GM12873 (cell line): ENCODE results near the gene SEH1L.

Experiments
- TF ChIP-seq, protein P1 (sequence below): IDR thresholded peaks from 2 replicates; pipeline ENCODE4 v1.5.1; 2012; ENCODE audit warnings: low read depth, mild to moderate bottlenecking, moderate library complexity, low read length, control low read depth; ENCODE audit not compliant: insufficient read depth; ENCODE audit errors: missing control alignments

Gene SEH1L

DNA sequence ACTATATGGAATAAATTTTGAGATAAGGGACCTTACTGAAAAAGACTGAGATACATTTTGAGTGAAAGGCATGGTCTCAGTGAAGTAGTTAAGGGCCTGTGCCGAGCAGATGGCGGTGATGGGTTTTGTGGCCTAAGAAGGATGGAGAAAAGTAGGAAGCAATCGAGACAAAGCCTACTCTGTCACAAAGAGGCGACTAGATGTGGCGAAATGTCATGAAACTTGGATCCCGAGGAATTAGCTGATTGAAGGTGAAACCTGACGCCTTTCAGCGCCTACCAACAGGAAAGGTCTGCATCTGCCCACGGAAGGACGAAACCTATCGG, 42.8 kb downstream of the SEH1L start:
- TF ChIP-seq, protein P1, sequence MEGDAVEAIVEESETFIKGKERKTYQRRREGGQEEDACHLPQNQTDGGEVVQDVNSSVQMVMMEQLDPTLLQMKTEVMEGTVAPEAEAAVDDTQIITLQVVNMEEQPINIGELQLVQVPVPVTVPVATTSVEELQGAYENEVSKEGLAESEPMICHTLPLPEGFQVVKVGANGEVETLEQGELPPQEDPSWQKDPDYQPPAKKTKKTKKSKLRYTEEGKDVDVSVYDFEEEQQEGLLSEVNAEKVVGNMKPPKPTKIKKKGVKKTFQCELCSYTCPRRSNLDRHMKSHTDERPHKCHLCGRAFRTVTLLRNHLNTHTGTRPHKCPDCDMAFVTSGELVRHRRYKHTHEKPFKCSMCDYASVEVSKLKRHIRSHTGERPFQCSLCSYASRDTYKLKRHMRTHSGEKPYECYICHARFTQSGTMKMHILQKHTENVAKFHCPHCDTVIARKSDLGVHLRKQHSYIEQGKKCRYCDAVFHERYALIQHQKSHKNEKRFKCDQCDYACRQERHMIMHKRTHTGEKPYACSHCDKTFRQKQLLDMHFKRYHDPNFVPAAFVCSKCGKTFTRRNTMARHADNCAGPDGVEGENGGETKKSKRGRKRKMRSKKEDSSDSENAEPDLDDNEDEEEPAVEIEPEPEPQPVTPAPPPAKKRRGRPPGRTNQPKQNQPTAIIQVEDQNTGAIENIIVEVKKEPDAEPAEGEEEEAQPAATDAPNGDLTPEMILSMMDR = no peak

DNA sequence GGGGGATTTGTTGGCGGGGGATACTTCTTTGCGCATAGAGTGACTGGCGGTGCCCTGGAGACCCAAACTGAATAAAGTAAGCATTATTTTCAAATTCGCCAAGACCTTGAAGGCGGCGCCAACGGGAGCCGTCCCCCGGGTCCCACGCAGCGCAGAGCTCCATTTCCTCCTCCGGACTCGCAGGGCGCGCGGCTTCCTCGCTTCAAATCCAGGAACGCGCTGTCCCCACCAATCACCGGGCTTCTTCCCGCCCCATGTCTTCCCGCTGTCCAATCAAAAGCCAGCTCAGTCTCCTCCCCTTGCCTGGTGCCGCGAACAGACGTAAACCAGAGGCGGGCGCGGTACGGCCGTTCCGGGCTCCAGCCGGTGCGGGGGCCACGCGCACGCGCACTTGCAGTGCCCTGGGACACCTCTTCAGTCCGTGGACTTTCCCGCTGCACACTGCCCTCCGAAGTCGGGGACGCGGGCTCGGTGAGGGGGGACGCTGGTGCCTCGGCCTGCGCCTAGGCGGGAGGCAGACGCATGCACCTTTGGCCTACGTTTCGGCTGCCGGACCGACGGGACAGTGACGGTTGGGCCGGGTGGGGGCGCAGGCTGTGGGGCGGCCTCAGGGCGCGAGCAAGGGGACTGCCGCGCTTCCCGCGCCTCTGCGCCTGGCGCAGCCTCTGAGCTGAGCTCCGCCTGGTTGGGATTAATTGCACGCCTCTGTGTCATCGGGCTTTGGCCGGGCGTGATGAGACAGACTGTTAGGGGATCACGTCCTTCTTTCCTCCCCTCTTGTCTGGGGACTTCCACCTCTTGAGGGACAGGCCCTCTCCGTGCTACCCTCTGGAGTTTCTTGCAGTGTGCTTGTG, 43.4 kb downstream of the SEH1L start, which contains the start of gene CEP192:
TSS of gene CEP192 (plus strand) at position 396 of the 854 bp plus-strand sequence. CDS start 8,063 bp downstream, outside the sequence.
- TF ChIP-seq, protein P1 = no peak

DNA sequence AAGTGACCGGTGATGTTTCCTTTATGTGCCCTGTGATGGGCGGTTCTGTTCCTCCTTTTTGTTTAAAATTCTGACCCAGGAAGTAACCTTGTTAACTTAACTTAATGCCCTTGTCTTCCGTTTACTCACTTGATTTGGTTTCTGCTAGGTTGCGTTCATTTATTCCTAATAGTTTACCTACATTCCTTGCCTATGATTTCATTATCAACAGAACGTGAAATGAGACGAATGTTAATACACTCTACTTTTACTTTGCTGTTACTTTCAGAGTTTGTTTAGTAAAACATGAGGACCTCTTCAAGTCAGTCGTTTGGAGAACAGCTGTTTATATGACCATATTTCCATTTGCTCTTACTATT, 44.0 kb downstream of the SEH1L start:
- TF ChIP-seq, protein P1 = no peak

DNA sequence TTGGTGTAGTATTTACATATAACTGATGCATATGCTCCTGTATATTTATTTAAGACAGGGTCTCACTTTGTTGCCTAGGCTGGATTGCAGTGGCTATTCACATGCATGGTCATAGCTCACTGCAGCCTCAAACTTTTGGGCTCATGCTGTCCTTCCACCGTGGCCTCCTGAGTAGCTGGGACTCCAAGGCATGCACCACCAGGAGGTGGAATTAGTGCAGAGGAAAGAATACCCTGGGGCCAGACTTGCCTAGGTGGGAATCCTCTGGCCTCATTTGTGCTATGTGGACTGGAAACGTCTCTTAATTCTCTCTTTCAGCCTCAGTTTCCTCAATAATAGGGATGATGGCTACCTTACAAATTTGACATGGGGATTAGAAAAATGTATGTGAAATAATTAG, 45.6 kb downstream of the SEH1L start:
- TF ChIP-seq, protein P1 = no peak

DNA sequence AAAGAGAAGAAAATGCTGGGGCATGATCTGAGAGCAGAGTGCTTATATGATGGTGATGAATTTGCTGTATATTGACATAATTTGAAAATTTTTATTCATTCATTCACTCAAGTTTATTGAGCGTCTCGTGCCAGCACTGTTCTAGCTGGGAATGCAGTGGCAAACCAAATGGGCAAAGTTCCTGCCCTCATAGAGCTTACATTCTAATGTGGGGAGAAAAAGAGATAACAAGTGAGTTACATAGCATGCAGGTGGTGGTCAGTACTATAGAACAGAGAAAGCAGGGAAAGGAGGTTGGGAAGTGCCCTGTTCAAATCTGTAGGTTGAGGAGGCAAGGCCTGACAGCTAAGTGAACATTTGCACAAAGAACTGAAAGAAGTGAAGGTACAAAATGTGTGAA, 47.6 kb downstream of the SEH1L start:
- TF ChIP-seq, protein P1 = no peak

DNA sequence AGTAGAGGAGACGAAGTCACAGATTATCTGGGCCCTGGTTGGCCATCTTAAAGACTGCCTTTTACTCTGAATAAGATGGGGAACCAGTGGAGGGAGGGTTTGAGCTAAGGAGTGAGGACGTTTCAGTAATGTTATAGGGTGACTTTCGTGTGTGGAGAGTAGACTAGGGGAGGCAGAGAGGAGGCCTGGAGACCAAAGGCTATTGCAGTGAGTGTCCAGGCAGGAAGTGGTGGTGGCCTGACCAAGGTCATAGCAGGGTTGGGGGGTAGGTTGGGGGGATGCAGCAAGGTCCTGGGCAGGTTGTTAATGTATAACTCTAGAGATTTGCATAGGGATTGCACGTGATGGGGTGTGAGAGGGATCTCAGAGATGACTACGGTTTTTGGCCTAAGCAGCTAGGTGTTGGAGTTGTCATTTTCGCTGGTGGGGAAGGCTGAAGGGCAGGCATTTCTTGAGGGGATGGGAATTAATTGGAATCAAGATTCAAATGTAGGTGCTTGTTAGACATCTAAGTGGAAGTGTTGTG, 48.2 kb downstream of the SEH1L start:
- TF ChIP-seq, protein P1 = no peak

DNA sequence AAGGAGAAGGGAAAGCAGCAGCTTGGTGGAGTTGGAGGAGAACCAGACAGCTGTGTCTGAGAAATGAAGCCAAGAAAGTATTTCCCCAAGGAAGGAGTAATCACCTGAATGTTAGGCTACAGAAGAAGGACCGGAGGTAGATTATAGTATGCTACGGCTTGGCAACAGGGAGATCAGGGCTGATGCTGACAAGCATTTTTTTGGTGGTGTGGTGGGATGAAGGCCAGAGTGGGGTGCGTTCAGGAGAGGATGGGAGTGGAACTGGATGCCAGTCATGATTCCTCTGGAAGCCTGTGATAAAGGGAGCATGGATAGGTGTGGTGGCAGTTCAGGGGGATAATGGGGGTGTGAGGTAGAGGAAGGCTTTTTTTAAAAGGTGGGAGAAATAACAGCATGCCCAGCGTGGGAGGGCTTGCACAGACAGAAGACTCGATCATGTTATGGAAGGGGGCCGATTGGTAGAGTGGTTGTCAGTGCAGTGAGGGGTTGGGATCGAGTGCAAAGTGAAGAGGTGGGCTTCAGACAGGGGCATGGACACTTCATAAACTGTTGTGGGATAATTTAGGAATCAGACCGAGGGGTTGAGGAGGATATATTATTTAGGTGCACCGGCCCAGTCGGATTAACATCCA, 49.0 kb downstream of the SEH1L start:
- TF ChIP-seq, protein P1 = no peak
